Medulla oblongata (tissue), 1 donor: Measurements from ENCODE around the gene FYCO1.
"Not testable (repeated sequence)": the region's sequence is repeated elsewhere in the genome, so short reads cannot be mapped to it uniquely, and the experiment has no call there.

ENCODE experiments used
- DNase-seq: peaks from one replicate; pipeline ENCODE4 v3.0.0-alpha.2; 2015; ENCODE audit errors: extremely low spot score

FYCO1 gene

DNA sequence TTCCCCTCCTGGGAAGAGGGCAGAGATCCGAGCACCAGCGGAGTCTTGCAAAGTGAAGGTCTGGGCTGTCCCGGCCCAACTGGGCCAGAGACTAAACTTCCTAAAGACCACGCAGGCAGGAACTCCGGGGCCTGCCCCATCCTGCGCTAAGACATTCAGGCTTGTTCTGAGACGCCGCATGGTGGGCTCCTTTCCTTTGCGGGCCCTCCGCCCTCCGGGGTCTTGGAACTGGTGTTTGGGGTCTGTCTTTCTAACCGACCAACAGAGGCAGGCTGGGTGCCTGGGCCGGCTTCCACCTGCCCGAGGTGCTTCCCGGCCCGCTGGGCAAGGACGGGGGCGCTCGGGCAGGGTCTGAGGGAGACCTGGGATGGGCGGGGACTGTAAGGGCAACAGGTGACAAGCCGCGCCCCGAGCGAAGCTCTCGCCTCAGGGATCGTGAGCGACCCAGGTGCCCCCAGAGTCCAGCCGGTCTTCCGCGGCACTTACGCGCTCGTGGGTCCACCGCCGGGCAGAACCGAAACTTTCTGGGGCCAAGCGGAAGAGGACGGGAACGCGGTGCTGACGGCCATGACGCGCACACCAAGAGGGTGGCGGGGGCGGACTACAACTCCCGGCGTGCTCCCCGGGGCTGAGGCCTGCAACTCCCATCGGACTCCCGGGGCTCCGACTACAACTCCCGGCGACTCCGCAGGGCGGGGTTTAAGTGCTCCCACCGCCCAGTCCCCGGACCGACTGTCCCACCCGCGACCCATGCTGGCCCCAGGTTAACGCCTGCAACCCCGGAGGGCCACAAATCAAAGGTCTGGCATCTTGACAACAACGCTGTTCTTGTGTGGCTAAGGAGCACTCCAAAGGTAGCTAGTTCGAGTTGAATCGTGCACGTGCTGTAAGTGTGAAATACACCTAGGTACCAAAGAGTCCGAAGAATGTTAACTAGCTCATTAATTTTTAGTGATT lies at the start of gene FYCO1:
FYCO1 (minus strand) TSS at position 589 of the 957 bp plus-strand sequence. CDS start 10,914 bp downstream, outside the sequence.
- peak; percentile 92 for DNase-seq

DNA sequence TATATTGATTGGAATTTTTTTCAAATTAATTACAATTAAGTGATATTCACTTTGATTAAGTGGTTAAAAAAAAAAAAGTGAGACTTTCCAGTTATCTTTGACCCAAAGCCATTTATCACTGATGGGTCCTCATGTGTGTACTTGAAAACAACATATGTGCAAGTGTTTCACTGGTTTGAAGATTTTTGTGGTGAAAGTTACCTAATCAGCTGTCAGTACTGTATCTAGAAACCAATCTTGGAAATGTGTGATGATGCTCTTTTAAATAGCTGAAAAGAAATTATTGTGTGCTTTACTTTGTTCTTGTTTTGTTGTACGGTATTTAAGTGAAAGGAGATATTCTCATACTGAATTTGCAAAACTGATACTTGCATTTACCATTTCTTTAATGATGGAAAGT lies 43.3 kb upstream of the FYCO1 start:
- DNase-seq = no peak

DNA sequence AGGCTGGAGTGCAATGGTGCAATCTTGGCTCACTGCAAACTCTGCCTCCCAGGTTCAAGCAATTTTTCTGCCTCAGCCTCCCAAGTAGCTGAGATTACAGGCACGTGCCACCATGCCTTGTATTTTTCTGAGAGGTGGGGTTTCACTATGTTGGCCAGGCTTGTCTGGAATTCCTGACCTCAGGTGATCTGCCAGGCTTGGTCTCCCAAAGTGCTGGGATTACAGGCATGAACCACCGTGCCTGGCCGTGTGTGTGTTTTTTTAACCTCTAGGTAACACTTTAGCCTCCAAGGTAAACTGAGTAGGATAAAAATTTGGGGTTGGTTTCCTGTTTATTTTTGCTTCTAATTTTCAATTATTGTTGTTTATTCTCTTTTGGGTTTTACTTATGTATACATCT lies 42.4 kb upstream of the FYCO1 start:
- DNase-seq = not testable (repeated sequence)

DNA sequence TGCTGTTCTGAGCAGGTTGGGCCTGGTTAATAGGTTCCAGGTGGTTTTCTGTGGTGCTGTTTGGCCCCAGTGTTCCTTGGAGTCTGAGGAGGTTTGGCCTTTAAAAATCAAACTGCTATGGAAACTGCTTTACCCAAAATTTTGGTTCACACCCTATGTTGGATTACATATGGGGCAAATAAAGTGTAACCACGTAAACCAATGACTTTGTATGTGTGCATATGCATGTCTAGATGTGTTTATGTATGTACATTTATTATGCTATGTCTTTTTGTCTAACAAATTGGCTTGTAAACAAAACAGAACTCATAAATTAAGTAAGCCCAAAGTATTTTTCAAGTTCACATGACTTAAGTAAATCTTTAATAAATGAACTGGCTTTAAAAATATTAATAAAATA lies 40.6 kb upstream of the FYCO1 start:
- DNase-seq = no peak

DNA sequence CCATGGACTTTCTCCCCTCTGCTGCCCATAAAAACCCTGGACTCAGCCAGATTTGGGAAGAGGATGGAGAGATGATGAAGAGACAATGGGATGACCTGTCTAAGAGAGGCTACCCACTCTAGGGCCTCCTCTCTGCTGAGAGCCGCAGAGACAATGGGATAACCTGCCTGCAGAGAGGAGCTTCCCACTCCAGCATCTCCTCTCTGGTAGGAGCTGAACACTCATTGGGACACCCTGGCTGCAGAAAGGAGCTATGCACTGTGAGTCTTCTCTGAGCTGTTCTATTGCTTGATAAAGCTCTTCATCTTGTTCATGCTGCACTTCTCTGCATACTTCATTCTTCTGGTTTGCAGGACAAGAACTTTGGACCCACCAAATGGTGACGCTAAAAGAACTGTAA lies 36.1 kb upstream of the FYCO1 start:
- DNase-seq = no peak

DNA sequence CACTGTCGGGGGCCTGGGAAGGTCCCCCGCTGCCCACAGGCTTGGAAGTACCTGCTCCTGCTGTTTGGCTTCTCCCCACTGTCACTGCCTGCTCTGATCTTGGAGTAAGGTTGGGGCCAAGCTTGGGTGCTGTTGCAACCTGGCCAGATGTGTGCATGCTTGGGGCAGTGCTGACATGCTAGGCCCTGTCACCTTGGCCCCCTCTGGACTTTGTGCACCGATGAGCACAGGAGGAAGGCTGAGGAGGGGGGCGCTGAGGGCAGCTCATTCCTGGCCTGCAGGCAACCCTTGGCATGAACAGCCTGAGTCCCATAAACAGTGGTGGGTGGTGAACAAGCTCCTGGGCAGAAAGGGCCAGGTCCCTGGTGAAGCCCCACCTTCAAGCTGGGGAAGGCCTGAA lies 35.6 kb upstream of the FYCO1 start:
- no peak for DNase-seq

DNA sequence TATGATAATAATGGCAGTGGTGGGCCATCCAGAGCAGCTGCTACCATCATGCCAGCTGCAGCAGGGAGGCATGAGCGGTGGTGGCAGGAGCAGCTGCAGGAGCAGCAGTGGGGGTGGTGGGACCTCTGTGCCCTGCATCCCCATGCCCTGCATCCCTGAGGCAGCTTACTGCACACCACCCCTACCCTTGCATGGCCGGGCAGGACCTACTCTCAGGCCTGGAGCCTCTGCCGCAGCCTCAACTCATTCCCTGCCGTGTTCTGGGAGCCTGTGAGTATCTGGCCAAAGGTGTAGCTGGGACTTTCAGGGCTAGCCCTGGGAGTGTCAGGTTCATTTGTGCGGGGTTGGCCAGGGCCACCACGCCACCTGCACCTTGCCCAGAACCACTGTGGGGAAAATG lies 35.0 kb upstream of the FYCO1 start:
- DNase-seq = no peak

DNA sequence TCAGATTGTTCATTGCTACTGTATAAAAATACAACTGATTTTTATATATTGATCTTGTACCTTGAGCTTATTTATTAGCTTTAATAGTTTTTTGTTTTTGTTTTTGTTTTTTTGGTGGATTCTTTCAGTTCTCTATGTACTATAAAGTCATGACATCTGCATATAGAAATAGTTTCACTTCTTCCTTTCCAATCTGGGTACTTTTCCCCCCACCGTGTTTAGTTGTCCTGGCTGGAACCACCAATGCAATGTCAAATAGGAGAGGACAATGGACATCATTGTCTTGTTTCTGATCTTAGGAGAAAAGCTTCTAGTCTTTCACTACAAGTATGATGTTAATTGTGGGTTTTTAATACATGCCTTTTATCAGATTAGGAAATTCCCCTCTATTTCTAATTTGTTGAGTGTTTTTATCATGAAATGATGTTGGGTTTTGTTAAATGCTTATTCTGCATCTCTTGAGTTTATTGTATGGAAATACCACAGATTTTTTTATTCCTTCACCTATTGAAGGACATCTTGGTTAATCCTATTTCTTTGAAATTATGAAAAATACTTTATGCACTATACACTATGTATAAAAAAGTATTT lies 34.4 kb upstream of the FYCO1 start:
- peak; percentile 10 for DNase-seq

DNA sequence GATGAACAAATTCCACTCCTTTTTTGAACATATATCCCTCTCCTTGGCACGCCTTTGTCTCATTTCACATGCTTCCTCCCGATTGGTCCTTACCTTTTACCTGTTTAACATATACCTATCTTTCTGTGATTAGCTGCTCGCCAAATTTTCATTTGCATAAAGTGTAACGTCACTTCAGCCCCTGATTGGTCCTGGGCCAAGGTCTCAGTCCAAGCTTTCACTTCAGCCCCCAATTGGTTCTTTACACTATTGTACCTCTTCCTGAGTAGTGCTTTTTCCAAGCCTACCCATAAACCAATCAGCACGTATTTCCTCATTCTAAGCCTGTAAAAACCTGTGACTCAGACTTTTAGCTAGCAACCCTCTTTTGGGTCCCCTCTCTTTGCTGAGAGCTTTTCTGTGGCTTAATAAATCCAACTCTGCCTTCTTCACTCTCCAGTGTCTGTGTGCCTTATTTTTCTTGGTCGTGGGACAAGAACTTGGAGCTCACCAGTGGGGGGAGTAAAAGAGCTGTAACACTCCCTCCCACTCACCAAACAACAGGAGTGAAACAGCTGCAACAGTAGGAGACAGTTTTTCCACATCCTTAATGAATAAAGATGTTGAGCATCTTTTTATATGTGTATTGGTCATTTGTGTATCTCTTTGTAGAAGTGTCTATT lies 32.2 kb upstream of the FYCO1 start:
- DNase-seq = no peak

DNA sequence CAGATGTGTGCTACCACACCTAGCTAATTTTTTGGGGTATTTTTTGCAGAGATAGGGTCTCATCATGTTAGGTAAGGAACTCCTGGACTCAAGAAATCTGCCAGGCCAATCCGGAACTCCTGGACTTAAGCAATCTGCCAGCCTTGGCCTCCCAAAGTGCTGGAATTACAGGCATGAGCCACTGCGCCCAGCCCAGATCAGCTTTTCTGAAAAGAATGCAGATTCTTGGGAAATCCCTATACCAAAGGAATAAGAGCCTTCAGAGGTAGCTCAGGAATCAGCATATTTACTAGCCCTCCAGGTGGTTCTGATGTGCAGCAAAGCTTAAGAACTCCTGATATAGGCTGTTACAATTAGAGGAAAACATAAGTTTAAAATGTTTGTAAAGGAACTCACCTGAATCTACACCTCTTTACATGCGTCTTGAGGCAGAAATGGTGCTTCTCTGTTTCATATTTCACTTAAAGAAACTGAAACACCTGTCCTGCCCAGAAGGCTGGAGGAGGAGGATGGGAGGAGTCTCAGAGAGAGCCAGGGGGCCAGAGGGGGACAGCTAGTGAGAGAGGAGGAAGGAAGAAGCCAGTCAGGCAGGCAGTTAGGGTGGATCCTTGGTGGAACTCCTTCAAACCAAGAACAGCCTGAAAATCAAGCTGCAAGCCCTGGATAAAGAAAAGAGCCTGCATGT lies 31.5 kb upstream of the FYCO1 start, which contains the start of gene XCR1:
XCR1 (minus strand) TSS at position 463 of the 685 bp plus-strand sequence. CDS start 5,536 bp downstream, outside the sequence.
- DNase-seq = no peak

DNA sequence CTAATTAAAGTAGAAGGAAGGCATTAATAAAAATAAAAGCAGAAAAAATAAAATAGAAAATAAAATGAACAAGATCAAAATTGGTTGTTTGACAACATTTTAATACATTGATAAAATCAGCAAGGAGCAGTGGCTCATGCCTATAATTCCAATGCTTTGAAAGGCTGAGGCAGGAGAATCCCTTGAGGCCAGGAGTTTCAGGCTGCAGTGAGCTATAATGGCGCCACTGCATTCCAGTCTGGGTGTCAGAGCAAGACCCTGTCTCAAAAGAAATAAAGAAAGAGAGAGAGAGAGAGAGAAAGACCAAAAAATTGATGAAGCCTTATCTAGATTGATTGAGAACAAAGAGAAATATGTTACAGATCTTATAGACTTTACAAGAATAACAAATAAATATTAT lies 29.5 kb upstream of the FYCO1 start:
- no peak for DNase-seq

DNA sequence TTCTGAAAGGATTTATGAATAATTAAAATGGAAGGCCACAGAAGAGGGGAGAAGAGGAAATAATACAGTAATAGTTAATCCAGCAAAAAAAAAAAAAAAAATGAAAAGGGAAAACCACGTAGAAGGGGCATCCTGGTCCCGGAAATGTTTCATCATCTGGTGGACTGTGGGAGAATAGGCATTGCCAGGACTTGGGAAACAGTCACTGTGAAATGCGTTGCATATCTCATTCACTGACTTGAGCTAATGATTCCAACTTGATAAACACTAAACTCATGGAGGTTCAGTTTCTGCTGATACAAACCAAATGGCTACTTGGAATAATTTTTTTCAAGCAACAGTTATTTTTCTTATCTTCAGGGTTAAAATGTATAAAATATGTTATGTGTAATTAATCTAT lies 28.5 kb upstream of the FYCO1 start:
- no peak for DNase-seq

DNA sequence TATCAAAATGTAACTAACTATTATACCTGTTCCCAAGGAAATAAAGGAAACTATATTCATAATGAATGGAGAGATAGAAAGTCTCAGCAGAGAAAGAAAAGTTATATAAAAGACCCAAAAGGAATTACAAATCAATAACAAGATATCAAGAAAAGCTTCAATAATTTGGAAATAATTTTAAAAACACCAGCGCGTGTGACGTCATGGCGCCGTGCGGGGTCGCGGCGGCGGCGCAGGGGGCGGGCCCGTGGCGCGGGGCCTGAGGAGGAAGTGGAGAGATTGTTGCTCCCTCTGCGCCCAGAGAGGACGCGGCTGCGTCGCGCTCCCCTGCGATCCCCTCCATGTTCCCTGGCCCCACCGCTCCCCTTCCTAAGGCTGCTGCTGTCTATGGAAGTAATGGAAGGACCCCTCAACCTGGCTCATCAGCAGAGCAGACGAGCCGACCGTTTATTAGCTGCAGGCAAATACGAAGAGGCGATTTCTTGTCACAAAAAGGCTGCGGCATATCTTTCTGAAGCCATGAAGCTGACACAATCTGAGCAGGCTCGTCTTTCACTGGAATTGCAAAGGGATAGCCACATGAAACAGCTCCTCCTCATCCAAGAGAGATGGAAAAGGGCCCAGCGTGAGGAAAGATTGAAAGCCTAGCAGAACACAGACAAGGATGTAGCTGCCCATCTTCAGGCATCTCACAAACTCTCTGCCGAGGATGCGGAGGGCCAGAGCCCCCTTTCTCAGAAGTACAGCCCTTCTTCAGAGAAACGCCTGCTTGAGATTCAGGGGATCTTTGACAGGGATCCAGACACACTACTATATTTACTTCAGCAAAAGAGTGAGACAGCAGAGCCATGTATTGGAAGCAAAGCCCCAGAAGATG lies 27.5 kb upstream of the FYCO1 start:
- no peak for DNase-seq

DNA sequence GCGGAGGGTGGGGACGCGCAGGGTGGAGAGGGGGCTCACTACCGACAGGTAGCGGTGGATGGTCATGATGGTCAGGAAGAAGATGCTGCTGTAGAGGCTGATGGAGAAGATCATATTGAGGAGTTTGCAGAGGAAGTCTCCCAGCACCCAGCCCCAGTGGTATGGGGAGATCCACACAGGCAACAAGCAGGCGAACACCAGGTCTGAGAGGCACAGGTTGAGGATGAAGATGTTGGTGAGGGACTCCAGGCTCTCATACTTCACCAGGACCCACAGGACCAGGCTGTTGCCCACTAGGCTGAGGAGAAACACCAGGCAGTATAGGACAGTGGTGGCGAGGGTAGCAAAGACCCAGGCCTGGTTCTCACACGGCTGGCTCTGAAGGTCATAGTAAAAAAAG lies 25.9 kb upstream of the FYCO1 start:
- DNase-seq = no peak

DNA sequence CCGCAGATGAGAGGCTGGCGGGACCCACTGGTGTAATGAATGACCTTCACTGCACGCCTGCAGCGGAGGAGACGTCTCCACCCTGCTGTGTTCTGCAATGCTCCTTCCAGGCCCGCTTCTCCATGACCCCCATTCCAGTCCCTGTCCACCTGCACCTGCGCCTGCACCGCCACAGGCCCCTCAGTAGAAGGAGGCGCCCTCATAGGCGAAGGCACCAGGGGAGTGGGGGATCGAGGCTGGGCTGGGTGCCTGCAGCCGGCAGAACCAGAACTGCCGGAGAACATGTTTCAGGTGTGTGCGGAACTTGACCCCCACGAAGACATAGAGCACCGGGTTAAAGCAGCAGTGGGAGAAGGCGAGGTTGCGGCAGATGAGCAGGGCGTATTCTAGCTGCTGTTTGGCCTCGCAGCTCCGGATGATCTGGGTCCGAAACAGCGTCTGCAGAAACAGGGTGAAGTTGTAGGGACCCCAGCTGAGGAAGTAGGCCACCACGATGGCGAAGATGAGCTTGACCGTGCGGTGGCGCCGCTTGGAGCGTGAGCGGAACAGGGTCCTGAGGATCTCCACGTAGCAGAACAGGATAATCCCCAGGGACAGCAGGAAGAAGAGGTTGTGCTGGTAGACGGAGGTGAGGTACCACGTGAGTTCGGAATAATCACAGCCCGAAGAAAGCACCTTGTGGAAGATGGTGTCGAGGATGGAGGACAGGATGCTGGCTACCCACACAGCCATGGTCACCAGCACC lies 25.3 kb upstream of the FYCO1 start:
- DNase-seq = no peak

DNA sequence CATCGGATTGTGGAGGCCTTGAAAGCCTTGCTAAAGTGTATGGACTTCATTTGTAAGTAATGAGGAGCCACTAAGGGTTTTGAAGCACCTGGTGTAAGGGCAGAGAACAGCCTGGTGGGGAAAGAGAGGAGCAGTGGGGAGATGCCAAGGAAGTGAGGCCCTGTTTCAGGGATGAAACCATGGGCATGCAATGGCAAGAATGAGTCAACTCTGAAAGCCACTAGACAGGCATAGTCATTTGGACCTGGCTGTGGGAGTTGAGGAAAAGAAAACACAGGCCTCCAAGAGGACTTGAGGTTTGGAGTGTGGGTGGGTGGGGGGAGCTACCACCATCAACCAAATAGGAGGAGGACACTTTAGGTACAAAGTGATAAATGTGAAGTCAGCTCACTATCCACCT lies 24.1 kb upstream of the FYCO1 start:
- no peak for DNase-seq

DNA sequence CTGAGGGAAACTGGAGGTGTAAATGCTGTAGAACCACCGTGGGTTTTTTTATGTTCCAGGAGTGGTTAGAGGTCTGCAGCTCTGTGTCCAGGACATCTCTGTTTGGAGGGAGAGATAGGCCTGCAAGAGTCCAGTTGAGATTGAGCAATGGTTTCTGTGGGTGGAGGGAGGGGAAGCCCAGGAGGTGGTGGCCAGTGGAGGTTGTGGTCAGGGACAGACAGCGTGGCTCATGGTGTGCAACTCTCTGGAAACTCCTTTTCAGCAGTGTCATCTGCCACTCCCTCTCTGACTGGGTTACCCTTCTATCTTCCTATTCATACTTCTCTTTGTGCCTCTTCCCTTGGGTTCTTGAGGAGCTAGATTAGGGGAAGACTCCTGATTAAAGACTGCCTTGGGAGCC lies 22.1 kb upstream of the FYCO1 start:
- DNase-seq = peak; percentile 58

DNA sequence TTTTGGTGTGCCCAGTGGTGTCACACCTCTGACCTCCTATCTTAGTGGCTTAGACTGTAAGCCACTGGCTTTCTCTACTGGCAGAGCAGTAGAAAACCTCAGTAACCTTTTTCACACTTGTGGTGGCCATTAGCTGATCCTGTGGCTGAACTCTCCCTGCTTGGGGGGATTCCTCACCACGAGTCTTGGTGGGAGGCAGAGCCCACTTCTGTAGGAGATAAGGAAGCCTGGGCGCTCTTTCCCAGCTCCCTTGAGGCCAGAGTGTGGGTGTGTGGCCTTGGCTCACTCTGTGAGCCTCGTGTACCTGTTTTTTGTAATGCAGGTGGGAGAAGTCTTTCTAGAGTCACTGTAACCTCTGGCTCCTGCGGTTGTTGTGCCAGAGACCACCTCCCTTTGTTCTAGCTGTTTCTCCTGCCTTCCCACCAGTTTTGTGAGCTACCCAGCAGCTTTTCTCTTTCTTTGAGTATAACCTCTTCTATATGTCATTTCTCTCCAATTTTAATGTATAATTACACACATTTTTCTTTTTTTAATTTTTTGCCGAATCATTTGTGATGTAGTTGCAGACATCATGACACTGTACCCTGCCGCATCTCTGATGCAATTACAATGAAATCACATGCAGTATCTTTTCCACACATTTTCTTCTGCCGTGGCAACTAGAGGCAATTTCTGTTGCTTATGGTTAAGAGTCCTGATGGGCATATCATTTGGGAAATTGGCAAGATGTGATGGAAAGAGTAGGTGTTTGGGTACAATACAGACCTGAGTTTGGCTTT lies 17.9 kb upstream of the FYCO1 start:
- no peak for DNase-seq

DNA sequence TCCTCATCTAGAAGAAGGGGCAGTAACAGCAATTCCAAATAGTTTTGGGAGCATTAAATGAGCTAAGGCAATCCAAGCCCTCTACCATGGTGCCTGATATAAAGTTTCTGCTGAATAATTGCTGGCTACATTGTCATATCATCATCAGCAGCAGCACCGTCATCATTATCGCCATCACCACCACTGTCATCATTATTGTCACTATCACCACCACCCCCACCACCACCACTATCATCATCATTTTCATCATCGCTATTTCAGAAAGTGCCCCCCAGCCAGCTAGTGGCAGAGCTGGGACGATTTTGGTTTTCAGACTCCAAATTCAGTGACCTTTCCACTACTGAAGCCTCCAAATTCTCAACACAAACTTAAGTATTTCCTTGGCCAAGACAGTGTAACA lies 16.6 kb upstream of the FYCO1 start:
- no peak for DNase-seq
